Progenitor cell of endocrine pancreas (in vitro differentiated cells): ENCODE data around the gene PTPRR. TPM values are rescaled to one million over a fixed set of nuclear protein-coding genes. Genes with fewer than 3 reads are reported as not detected.

Experiments
- DNase-seq: peaks from one replicate; pipeline ENCODE4 v3.0.0; 2021; ENCODE audit warnings: low spot score; ENCODE audit not compliant: unreplicated experiment
- H3K27ac Mint-ChIP-seq: 2 replicates; pipeline ENCODE4 v1.8.0; 2021; ENCODE audit warnings: mild to moderate bottlenecking, moderate library complexity, mixed read lengths
- H3K27me3 Mint-ChIP-seq: 2 replicates; pipeline ENCODE4 v1.8.0; 2021; ENCODE audit warnings: mixed read lengths
- H3K36me3 Mint-ChIP-seq: 2 replicates; pipeline ENCODE4 v1.8.0; 2022; ENCODE audit warnings: mixed read lengths; ENCODE audit not compliant: insufficient read depth
- H3K4me1 Mint-ChIP-seq: 2 replicates; pipeline ENCODE4 v1.8.0; 2021; ENCODE audit warnings: low read depth, mixed read lengths
- H3K4me3 Mint-ChIP-seq: 2 replicates; pipeline ENCODE4 v1.8.0; 2021; ENCODE audit warnings: low read depth, mild to moderate bottlenecking, moderate library complexity, mixed read lengths
- H3K9me3 Mint-ChIP-seq: 2 replicates; pipeline ENCODE4 v1.8.0; 2021; ENCODE audit warnings: low read depth, mixed read lengths
- CTCF ChIP-seq: fragments of 200-600 bp; sonication (generic); IDR thresholded peaks from one replicate; pipeline ENCODE4 v1.5.0; 2021; ENCODE audit warnings: antibody characterized with exemption, mild to moderate bottlenecking; ENCODE audit not compliant: unreplicated experiment
- total RNA-seq: library from RNA; stranded (reverse); gene quantifications from 2 replicates; pipeline ENCODE4 v1.2.1, GENCODE V29; 2021

Gene PTPRR
- total RNA-seq, 1 donor from 2014 or later = 0.38 TPM

DNA sequence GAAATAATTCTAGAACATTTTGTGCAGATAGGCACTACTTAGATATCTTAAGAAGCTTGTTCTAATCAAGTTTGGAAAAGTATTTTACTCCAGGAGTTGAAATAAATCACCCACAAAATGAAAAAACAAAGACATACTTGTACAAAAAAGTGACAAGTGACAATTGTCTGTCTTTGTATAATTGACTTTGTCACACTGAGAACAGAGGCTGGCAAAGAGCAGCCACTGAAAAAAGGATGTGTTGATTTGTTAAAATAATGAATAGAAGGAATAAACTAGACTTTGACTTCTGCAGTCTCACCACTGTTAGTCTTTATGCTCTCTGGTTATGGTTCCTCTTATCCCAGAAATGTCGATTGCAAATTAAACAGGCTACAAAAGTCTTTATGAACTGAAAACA, 77.6 kb downstream of the PTPRR start:
- Mint-ChIP-seq H3K4me3 (no peak overlapping the region), H3K9me3 (peaks cover 4% of the 10 kb centered on the region), H3K36me3 (no peaks in the 10 kb centered on the region), H3K4me1 (no peaks in the 10 kb centered on the region), H3K27me3 (no peaks in the 10 kb centered on the region), H3K27ac (no peak overlapping the region)
- TF ChIP-seq CTCF = no peak
- no peak for DNase-seq

DNA sequence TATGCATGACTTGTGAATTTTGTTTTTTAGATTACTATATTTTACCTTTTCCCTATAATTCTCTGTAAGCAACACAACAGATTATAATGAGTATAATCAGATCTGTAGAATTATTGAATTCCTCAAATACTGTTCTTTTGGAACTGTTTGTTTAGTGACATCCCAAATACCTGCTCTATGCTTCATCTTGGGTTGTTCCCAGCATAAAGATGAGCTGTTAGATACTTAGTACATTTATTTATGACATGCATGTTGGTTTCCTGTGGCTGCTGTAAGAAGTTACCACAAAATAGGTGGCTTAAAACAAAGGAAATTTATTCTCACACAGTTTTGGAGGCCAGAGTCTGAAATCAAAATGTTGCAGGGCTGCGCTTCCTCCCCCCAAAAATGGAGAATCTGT, 78.4 kb downstream of the PTPRR start:
- no peak for DNase-seq
- no peak for TF ChIP-seq CTCF
- H3K4me3 Mint-ChIP-seq = no peak overlapping the region
- H3K4me1 Mint-ChIP-seq = no peaks in the 10 kb centered on the region
- H3K27ac Mint-ChIP-seq = no peak overlapping the region
- H3K9me3 Mint-ChIP-seq = peaks cover 4% of the 10 kb centered on the region
- no peaks in the 10 kb centered on the region for H3K27me3 Mint-ChIP-seq
- H3K36me3 Mint-ChIP-seq = no peaks in the 10 kb centered on the region

DNA sequence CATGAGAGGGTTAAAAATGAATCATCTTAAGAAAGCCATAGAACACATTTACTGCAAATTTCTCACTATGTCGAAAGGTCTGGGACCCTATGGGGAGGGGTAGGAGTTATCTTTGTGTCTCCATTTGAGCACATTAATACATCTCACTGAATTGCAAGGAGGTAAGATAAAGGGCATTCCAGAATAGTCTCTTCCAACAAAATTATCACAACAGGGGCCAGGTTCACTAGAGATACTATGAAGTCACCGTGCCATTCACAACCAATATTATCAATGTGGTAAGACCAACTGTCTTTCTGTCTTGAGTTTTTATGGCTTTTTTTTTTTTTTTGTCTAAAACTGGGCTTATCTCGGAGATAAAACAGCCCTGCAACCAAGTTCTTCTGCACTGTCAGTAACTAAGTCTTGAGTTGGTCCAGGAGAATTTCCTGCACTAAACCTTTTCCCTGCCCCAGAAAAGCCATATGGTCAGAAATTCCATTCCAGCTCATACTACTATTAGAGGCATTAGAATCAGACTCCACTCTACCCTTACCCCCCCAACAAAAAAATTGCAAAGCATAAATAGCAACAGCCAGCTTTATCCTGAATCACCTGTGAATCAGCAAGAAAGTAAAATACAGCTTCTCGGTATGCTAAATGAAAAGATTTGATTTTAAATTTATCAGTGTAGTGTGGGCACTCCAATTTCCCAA, 79.7 kb downstream of the PTPRR start:
- no peak for TF ChIP-seq CTCF
- H3K9me3 Mint-ChIP-seq = peaks cover 4% of the 10 kb centered on the region
- DNase-seq = no peak
- no peak overlapping the region for H3K4me3 Mint-ChIP-seq
- no peaks in the 10 kb centered on the region for H3K36me3 Mint-ChIP-seq
- H3K27me3 Mint-ChIP-seq = no peaks in the 10 kb centered on the region
- no peaks in the 10 kb centered on the region for H3K4me1 Mint-ChIP-seq
- H3K27ac Mint-ChIP-seq = no peak overlapping the region

- Mint-ChIP-seq H3K4me1 (no peaks in the 10 kb centered on the region), H3K9me3 (peaks cover 4% of the 10 kb centered on the region), H3K4me3 (no peak overlapping the region), H3K27me3 (no peaks in the 10 kb centered on the region), H3K36me3 (no peaks in the 10 kb centered on the region), H3K27ac (no peak overlapping the region)
- no peak for TF ChIP-seq CTCF
- DNase-seq = no peak
These were observed 81.0 kb downstream of the PTPRR start for GRCh38 chr12:70839544-70839943.

- no peak overlapping the region for H3K27ac Mint-ChIP-seq
- no peak overlapping the region for H3K4me3 Mint-ChIP-seq
- no peak for TF ChIP-seq CTCF
- H3K4me1 Mint-ChIP-seq = peaks cover 6% of the 10 kb centered on the region
- peaks cover 4% of the 10 kb centered on the region for H3K9me3 Mint-ChIP-seq
- no peaks in the 10 kb centered on the region for H3K27me3 Mint-ChIP-seq
- H3K36me3 Mint-ChIP-seq = no peaks in the 10 kb centered on the region
- no peak for DNase-seq
These were observed 82.4 kb downstream of the PTPRR start for GRCh38 chr12:70838127-70838526.
